Cerebellar nuclear complex (tissue), 1 donor: Measurements from ENCODE around the gene LTN1.
"Not testable (repeated sequence)": the region's sequence is repeated elsewhere in the genome, so short reads cannot be mapped to it uniquely, and the experiment has no call there.

Experiments used
- DNase-seq, 2 experiments: peaks; one replicate each; lab custom pipeline; 2025; lab: John Stamatoyannopoulos, UW

LTN1 gene

DNA sequence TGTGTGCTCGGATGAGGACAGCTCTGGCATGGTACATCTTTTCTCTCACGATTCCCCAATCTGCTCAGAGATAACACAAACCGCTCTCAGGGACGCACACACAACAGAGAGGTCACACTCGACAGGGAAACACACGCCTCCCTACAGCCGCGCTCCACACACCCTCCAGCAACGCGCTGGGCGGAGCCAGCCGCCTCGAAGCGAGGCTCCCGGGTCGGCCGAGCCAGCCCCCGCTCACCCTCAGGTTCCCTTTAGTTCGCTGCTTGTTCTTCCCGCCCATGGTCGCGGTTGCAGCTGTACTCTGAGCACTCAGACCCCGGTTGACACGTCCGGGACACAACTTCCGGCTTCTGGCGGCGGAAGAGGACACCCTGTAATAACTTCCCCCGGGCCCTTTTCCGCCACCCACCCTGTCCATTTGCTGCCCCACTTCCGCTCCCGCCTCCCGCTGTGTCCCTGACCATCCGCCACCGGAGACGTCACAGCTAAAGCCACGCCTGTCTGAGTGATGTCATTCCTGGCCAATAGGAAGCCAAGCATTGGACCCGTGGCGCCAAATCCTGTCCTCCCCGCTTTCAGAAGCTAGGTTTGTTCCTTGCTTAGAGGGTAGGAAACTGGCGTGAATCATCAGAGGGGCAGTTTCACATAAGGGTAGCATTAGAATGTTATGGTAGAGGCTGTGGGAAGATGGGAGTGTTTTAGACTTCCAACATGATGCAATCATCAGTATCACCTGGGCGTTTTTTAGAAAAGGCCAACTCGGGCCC lies at the start of gene LTN1:
LTN1 (minus strand) TSS at position 352 of the 767 bp plus-strand sequence; CDS start at position 280, 72 bp downstream.
- peak; percentile 96 to 98 for DNase-seq

DNA sequence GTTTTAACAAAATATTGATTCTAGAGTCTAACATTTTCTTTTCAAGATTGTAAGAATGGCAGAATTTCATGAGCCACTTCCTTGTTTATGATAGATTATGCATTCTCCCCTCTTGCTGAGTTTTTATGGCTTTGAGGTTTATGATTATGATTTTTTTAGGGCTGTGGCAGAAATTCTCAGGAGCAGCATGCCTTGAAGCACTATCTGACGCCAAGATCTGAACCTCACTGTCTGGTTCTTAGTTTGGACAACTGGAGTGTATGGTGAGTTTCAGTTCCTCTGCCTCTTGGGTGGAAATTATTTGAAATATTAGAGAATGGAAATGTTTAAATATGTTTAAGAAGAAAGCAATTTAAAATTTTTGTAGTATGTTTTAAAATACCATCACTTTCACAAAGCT lies 42.0 kb upstream of the LTN1 start:
- DNase-seq, result no peak

- DNase-seq, result no peak
Measured at GRCh38 chr21:29033871-29034270, 41.2 kb upstream of the LTN1 start.

GRCh38 chr21:29033301-29033700 lies 40.6 kb upstream of the LTN1 start:
- DNase-seq, result no peak

GRCh38 chr21:29030909-29031308 lies 38.2 kb upstream of the LTN1 start:
- no peak for DNase-seq

- DNase-seq, result no peak
Measured at GRCh38 chr21:29029524-29029923, 36.8 kb upstream of the LTN1 start.

DNA sequence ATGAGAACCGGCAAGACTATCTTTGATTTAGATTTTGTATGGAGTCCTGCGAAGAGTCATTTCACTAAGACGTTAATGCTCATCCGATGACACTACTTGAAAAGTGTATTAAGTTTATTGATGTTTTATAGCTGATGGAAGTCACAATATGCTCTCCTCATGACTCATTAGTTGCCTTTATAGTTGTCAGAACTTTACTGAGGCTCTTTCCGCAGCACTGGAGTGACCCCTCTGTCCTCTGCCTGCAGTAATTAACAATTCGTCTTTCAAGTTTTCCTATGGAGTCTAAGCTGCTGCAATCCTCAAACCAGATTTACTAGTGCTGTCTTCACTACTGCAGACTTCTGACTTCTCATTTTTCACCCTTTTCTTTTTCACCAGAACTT lies 32.6 kb upstream of the LTN1 start:
- DNase-seq, result no peak

- DNase-seq, result peak; percentile 44 to 80
Measured at GRCh38 chr21:29024474-29025327, 32.0 kb upstream of the LTN1 start, which contains the start of gene USP16. TSS of gene USP16 (plus strand) at chr21:29024668. CDS start at chr21:29027914, 3,246 bp downstream.

DNA sequence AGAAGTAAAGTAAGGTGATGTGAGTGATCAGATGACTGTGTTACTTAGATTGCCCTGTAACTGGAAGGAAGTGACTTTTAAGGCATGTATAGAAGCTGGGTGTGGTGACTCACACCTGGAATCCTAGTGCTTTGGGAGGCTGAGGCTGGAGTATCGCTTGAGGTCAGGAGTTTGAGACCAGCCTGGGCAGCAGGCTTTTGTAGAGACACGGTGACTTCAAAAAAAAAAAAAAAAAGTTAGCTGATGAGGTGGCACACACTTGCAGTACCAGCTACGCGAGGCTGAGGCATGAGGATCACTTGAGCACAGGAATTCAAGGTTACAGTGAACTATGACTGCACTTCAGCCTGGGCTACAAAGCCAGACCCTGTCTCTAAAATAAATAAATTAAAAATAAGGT lies 29.5 kb upstream of the LTN1 start:
- no peak for DNase-seq

GRCh38 chr21:29018540-29018939 lies 25.9 kb upstream of the LTN1 start:
- no peak for DNase-seq

DNA sequence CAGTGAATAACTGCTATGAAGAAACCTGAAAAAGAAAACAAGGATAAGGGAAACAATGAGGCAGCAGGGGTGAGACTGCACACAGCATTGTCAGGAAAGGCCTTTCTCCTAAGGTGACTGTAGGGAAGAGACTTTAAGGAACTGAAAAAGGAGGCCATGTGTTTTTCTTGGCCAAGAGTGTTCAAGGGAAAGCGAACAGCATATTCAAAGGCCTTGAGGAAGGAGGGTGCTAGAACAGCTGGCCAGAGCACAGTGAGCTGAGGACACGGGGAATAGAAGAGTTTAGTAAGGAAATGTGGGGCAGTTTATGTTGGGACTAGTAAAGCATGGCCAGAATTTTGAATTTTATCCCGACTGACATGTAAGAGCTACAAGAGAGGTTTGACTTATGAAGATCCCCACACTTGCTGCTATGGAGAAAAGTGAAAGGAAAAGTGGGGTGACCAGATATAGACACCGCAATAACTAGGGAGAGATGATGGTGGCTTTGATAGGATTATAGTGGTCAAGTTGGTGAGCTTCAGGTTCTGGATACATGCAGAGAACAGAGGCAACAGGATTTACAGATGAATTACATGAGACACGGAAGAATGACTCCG lies 25.1 kb upstream of the LTN1 start:
- DNase-seq, result no peak

DNA sequence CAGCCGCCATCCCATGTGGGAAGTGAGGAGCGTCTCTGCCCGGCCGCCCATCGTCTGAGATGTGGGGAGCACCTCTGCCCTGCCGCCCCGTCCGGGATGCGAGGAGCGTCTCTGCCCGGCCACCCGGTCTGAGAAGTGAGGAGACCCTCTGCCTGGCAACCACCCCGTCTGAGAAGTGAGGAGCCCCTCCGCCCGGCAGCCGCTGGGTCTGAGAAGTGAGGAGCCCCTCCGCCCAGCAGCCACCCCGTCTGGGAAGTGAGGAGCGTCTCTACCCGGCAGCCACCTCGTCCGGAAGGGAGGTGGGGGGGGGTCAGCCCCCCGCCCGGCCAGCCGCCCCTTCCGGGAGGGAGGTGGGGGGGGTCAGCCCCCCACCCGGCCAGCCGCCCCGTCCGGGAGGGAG lies 18.6 kb upstream of the LTN1 start:
- not testable (repeated sequence) for DNase-seq

GRCh38 chr21:29008367-29008766 lies 15.7 kb upstream of the LTN1 start:
- no peak for DNase-seq

GRCh38 chr21:29007810-29008209 lies 15.1 kb upstream of the LTN1 start:
- DNase-seq, result no peak

DNA sequence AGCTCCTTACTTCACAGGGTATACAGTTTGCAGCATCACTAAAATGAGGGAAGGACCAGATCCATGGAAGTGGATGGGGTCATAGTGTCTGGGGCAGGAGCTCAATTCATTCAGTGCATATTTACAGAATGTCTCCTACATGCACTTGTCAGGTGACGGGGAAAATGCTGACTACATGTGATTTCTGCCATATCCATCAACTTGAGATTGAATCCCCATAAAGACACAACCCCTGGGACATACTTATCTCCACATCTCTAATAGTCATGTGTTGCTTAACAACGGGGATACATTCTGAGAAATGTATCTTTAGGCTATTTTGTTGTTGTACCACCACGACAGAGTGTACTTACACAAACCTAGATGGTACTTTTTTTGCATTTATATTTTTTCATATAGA lies 14.5 kb upstream of the LTN1 start:
- no peak for DNase-seq

GRCh38 chr21:29005696-29006095 lies 13.0 kb upstream of the LTN1 start:
- DNase-seq, result no peak

DNA sequence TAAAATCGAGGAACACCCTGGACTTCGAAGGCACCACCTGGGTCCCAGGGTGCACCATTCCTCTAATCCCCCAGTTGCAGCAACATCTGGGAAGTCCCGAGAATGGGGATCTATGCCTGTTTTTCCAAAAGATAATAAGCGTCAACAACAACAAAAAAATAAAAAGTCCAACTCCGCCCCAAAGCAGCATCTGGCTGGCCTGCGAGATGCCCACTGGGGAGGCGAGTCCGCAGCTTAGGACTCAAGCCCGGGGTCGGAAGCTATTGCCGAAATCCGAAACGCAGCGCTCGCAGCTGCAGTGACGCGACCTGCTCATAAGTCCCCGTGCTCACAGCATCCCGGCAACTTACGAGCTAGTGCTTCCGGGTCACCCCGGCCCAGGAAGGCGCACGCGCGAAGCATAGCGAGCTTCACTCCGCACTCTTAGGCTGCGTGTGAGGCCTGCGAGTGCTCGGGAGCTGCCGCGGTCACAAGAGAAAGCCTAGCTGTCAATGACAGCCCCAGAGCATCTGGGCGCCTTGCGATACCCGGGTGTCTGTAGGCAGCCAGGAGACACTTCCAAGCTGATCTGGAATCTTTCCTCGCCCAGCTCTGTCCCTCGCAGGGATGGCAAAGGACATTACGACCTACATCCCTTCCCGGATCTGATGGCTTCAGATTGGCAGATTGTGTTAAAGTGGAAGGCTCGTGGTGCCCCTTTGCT lies 9.9 kb upstream of the LTN1 start:
- DNase-seq, result peak; percentile 18 to 75

- DNase-seq, result no peak
Measured at GRCh38 chr21:28993293-28993629, 584 bp upstream of the LTN1 start.

GRCh38 chr21:28991861-28992525 lies 684 bp downstream of the LTN1 start:
- DNase-seq, result no peak

DNA sequence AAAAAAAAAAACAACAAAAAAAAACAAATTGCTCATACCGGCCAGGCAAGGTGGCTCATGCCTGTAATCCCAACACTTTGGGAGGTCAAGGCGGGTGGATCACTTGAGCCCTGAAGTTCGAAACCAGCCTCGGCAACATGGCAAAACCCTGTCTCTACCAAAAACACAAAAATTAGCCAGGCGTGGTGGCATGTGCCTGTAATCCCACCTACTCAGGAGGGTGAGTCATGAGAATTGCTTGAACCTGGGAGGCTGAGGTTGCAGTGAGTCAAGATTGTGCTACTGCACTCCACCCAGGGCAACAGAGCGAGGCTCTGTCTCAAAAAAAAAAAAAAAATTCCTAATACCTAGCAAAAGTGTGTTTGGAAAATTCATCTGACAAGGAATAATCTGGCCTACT lies 4.5 kb downstream of the LTN1 start:
- DNase-seq, result not testable (repeated sequence)

- DNase-seq, result no peak
Measured at GRCh38 chr21:28986677-28987076, 6.0 kb downstream of the LTN1 start.

- no peak for DNase-seq
Measured at GRCh38 chr21:28982637-28983036, 10.0 kb downstream of the LTN1 start.
